Lower leg skin (tissue), 3 donors: ENCODE data around the gene WDR89.

ENCODE experiments used
- POLR2A ChIP-seq, 2 donors: fragments of 450-650 bp; IDR thresholded peaks; one replicate each; pipeline ENCODE4 v1.6.1; 2016 to 2017; ENCODE audit warnings: antibody characterized with exemption in 2 of 2, mild to moderate bottlenecking in 1 of 2, moderate library complexity in 1 of 2
- TF ChIP-seq, protein P1 (sequence below), 3 donors: fragments of 450-650 bp; IDR thresholded peaks; one replicate each; pipeline ENCODE4 v1.5.1; 2016; ENCODE audit warnings: antibody characterized with exemption in 3 of 3, mild to moderate bottlenecking in 3 of 3, moderate library complexity in 2 of 3

DNA sequence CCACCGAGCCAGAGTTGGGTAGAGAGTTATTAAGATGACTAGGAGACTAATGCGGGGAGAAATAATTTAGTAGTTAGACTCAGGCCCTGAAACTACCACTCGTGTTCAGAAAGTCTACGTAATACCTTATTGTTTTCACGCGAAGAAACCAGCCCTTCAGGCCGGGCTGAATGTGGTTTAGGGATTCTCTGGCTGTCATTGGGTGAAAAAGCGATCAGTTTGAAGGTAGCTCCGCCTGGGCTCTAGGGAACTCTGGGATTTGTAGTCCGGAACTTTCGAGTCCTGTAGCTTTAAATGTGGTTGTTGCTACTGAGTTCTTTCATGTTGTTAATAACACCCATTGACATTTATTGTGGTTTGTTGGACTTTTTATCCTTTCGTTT, 549 bp upstream of the WDR89 start:
- TF ChIP-seq, protein P1, sequence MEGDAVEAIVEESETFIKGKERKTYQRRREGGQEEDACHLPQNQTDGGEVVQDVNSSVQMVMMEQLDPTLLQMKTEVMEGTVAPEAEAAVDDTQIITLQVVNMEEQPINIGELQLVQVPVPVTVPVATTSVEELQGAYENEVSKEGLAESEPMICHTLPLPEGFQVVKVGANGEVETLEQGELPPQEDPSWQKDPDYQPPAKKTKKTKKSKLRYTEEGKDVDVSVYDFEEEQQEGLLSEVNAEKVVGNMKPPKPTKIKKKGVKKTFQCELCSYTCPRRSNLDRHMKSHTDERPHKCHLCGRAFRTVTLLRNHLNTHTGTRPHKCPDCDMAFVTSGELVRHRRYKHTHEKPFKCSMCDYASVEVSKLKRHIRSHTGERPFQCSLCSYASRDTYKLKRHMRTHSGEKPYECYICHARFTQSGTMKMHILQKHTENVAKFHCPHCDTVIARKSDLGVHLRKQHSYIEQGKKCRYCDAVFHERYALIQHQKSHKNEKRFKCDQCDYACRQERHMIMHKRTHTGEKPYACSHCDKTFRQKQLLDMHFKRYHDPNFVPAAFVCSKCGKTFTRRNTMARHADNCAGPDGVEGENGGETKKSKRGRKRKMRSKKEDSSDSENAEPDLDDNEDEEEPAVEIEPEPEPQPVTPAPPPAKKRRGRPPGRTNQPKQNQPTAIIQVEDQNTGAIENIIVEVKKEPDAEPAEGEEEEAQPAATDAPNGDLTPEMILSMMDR (IDR thresholded peaks at IDR 0.05): no peak
- no peak for TF ChIP-seq POLR2A (IDR thresholded peaks at IDR 0.05)
